Head of caudate nucleus (tissue), 42 donors: Measurements from ENCODE around the gene NT5E.
"Not testable (repeated sequence)": the region's sequence is repeated elsewhere in the genome, so short reads cannot be mapped to it uniquely, and the experiment has no call there.

ENCODE experiments used
- DNase-seq, 42 donors: peaks; one replicate each; pipeline versions ENCODE4 v3.0.0 to v3.0.0-alpha.2; 2020 to 2021; ENCODE audit warnings: mixed read lengths in 7 of 42
- intact Hi-C: fragments of 100-400 bp; cut with DNase I; formaldehyde crosslinking; loops from one replicate; pipeline ENCODE4 v1.15.0; 2022

Gene NT5E

DNA sequence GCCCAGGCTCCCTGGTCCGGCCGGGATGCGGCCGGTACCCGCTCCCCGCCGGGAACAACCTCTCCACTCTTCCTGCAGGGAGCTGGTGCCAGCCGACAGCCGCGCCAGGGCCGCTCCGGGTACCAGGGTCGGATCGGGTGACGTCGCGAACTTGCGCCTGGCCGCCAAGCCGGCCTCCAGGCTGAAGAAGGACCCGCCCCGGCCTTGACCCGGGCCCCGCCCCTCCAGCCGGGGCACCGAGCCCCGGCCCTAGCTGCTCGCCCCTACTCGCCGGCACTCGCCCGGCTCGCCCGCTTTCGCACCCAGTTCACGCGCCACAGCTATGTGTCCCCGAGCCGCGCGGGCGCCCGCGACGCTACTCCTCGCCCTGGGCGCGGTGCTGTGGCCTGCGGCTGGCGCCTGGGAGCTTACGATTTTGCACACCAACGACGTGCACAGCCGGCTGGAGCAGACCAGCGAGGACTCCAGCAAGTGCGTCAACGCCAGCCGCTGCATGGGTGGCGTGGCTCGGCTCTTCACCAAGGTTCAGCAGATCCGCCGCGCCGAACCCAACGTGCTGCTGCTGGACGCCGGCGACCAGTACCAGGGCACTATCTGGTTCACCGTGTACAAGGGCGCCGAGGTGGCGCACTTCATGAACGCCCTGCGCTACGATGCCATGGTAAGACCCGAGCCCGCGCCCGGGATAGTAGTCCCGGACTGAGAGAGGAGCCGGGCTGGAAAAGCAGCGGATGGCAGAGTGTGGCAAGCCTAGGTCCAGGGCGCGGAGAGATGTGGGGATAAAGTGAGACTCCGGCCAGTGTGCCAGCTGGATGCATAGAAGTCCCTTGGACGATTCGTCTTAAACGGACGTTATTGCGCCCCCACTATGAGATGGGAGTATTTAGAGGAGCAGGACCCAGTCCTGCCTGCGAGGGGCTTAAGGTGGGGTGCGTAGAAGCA, at the start of gene NT5E:
TSS of gene NT5E (plus strand) at position 266 of the 942 bp plus-strand sequence. CDS start at position 323, 57 bp downstream.
- intact Hi-C loops, result no loop called here
- peak; percentile 8 to 83 (median 60) for DNase-seq

- intact Hi-C loops, result no loop called here
- no peak for DNase-seq
Observed at GRCh38 chr6:85400331-85400730, 49.6 kb upstream of the NT5E start.

DNA sequence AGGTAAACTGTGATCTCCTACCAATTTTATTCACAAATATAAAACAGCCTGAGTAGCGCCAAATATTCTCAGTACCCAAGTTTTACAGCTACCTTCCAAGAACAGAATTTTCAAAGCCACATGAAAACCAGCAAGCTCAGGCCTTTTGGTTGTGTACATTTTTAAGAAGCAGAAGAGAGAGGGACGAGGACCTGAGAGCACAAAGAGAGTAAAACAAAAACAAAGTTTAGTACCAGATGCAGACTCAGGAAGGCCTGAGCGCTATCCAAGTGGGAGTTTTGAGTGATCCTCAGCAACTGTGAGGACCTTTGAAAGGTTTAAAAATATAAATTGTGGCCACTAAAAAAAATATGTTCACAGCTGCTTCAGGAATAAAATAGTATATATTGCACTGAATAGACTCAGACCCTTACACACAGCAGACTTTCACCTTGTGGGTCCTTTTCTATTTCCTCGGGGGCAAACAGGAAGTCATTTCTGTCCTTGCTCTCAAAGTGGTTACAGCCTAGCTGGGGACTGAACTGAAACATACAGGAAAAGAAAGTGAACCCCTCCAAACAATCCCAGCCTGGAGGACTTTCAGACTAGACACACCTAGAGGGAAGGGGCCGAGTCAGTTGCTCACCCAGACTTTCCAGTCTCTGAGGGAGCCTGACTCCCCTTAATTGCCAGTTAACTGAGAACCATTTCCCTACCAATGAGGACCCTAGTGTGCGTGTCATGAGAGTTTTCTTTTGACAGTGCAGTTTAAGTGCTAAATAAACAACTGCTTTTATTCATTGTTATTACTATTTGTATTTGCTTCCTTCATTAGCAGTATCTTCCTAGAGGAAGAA, 48.5 kb upstream of the NT5E start:
- intact Hi-C loops, result no loop called here
- no peak for DNase-seq

DNA sequence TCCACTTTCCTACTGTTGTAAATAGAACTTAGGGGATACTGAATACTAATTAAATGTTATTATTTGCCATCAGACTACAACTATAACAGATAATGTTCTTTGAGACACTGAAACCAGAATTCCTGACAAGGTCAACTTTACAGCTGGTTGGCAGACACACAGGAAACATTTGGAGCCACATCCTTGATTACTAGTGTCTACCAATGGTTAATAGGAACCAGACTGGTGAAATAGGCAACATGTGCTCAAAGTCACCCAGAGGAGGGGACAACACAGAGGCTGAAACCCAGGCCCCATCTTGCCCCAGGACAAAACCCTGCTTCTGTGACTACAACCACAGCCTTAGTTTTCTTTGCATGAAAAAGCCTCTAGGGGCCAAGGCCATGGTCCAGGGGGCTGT, 47.8 kb upstream of the NT5E start:
- intact Hi-C loops, result no loop called here
- no peak for DNase-seq

DNA sequence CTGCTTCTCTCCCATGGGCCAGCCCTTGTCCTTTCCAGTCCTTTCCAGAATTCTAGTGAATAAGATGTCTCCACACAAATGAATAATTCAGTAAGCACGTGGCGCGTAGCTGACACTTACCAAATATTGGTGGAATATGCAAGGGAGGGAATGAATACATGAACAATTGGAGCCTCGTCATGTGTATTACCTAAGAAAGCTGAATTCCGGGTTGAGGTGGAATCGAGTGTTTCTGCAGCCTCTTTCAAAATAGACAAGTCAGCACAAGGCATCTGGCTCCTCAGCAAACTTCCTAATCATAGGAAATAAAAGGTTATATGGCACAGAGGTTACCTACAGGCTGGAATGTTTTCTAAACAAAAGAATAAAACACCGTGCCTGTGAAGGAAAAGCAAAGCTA, 47.0 kb upstream of the NT5E start:
- intact Hi-C loops, result no loop called here
- DNase-seq, result no peak

GRCh38 chr6:85403331-85404015, 46.4 kb upstream of the NT5E start:
- no peak for DNase-seq
- intact Hi-C loops, result no loop called here

DNA sequence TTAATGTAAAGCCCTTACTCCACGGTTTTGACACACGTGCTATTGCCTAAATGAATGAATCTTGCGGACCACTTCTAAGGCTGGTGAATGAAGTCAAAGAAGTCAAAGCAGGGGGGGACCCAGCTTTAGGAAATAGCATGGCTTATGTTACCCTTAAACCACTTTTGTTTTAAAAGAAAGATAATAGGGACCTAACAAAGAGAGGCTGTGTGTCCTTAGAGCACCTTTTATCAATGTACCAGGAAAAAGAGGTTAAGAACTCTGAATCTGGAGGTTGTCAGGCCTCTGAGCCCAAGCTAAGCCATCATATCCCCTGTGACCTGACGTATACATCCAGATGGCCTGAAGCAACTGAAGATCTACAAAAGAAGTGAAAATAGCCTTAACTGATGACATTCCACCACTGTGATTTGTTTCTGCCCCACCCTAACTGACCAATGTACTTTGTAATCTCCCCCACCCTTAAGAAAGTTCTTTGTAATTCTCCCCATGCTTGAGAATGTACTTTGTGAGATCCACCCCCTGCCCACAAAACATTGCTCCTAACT, 45.8 kb upstream of the NT5E start:
- DNase-seq, intact Hi-C loops: not testable (repeated sequence)

DNA sequence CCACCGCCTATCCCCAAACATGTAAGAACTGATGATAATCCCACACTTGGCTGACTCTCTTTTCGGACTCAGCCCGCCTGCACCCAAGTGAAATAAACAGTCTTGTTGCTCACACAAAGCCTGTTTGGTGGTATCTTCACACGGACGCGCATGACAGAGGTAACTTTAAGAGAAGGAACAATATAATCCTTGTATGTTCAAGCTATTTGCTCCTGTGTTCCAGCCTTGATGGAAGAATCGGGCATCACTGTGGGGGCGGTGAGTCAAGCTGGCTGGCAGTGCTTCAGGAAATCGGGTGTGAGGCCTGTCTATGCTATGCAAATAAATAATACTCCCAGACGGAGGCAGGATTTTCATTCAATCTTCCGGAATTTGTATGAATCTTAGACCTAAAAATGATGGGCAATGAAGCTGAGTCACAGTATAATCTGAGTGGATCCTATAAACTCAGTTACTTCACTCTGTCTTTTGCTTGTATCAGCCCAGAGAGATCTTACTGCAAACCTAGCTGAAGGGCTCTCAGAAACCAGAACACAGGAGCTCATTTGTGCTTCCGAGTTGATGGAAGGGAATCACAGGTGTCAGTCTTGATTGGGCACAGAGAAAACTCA, 45.2 kb upstream of the NT5E start:
- intact Hi-C loops, result no loop called here
- peak in 3 of 42 donors; percentile 13 to 59 (median 16) for DNase-seq

- intact Hi-C loops, result no loop called here
- DNase-seq, result no peak
Observed at GRCh38 chr6:85405175-85405852, 44.6 kb upstream of the NT5E start.

GRCh38 chr6:85405853-85406198, 44.1 kb upstream of the NT5E start:
- DNase-seq, result no peak

DNA sequence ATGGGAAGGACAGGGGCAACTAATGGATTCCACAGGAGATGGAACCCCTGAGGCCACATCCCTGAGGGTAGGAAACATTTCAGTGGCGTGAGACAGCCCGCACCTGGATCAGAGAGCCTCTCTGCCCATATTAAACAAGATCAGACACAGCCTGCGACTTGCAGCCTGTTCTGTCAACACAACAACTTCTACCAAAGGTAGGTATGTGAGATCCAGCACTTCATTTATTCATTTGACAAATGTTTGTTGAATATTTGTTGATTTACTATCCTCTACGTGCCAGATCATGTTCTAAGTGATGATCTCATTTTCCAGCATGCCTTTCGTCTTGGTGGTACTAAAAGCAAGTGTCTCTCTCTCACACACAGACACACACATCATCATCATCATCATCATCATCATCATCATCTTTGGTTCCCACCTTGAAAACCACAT, 43.2 kb upstream of the NT5E start:
- no peak for DNase-seq
- intact Hi-C loops, result no loop called here

More at GRCh38 chr6:85405853-85406198, 44.1 kb upstream of the NT5E start:
- intact Hi-C loops, result no loop called here

DNA sequence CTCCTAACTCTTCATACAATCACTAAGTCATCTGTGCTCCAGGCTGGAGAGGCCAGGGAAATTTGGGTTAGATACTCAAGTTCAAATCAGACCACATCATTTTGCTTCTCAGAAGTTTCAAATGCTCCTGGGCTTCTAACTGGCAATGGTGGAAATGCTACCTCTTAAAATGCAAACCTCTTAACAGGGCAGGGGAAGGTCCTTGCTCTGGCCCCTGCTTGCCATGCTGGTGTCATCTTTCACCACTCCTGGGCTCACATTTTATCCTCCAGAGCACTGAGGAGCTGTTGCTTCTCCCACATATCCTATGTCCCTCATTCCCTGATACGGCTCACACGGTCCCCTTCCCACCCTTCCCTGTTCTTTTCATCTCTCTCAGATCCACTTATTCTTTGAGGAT, 41.8 kb upstream of the NT5E start:
- DNase-seq, result no peak
- intact Hi-C loops, result no loop called here

GRCh38 chr6:85412911-85413430, 36.9 kb upstream of the NT5E start:
- DNase-seq, result no peak
- intact Hi-C loops, result no loop called here

- DNase-seq, result no peak
- intact Hi-C loops, result no loop called here
Observed at GRCh38 chr6:85416049-85416448, 33.8 kb upstream of the NT5E start.

DNA sequence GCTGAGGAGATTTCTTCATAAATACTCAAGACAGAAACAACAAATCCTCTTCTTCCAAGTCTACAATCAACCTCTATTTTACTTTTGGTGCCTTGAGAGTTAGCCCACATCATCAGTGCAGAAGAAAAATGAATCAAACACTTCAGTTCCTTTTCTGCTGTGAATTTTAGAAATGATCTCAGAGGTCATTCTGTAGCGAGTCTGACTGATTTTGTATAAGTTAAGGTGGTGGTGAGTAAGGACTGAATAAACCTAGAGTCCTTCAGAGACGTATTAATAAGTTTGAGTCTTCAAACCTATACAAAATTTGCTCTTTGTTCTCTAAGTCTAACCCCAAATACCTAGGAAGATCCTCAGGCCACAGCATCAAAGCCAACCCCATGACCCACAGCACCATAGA, 33.1 kb upstream of the NT5E start:
- no peak for DNase-seq
- intact Hi-C loops, result no loop called here

GRCh38 chr6:85417336-85417735, 32.5 kb upstream of the NT5E start:
- DNase-seq, result no peak
- intact Hi-C loops, result no loop called here

GRCh38 chr6:85418059-85418458, 31.8 kb upstream of the NT5E start:
- intact Hi-C loops, result no loop called here
- peak in 1 of 42 donors; percentile 24 for DNase-seq
